ENCODE data around the gene NCAPG. TPM values are rescaled to one million over a fixed set of nuclear protein-coding genes. Genes with fewer than 3 reads are reported as not detected.

NCAPG gene
- total and polyA plus RNA-seq, 7 donors: under 0.01 to 8.2 (median 0.66) TPM

DNA sequence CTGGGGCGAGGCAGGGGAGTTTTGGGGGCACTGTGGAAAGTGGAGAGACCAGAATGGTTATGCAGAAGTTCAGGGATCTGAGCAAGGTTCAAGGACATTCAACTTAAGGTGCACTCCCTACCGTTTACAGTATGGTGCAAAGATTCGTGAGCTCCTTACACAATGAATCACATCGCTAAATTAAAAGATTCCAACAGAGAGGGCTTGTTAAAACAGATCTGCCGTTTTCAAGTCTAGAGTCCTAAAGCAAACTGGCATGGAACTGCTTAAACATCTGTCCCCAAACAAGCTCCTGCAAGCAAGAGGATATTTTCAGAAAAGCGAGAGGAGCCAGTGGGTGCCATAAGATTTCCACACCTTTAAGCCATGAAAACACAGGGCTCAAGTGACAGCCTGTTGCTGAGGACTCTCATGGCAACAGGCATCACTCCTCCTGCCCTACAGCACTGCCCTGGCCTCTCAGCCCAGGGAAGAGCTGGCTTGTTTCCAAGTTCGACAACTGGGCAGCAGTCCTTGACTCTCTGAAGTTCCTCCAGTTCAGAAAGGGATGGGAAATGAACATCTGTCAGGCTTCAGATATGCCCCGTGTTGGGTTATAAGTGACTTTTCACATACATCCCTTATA lies 39.4 kb upstream of the NCAPG start:
- 60 to 77% methylated on average over 8 of the region's 8 CpGs for WGBS, 2 donors
- H3K4me3 ChIP-seq: no peak overlapping the region
- TF ChIP-seq, protein P1, sequence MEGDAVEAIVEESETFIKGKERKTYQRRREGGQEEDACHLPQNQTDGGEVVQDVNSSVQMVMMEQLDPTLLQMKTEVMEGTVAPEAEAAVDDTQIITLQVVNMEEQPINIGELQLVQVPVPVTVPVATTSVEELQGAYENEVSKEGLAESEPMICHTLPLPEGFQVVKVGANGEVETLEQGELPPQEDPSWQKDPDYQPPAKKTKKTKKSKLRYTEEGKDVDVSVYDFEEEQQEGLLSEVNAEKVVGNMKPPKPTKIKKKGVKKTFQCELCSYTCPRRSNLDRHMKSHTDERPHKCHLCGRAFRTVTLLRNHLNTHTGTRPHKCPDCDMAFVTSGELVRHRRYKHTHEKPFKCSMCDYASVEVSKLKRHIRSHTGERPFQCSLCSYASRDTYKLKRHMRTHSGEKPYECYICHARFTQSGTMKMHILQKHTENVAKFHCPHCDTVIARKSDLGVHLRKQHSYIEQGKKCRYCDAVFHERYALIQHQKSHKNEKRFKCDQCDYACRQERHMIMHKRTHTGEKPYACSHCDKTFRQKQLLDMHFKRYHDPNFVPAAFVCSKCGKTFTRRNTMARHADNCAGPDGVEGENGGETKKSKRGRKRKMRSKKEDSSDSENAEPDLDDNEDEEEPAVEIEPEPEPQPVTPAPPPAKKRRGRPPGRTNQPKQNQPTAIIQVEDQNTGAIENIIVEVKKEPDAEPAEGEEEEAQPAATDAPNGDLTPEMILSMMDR (IDR thresholded peaks at IDR 0.05): no peak
- no peak for TF ChIP-seq POLR2A (IDR thresholded peaks at IDR 0.05)
- DNase-seq: no peak
- intact Hi-C loops (cut with DNase I): no loop called here
- no peak overlapping the region for H3K27ac ChIP-seq
- no peaks in the 10 kb centered on the region for H3K36me3 ChIP-seq
- no peaks in the 10 kb centered on the region for H3K27me3 ChIP-seq
- no peaks in the 10 kb centered on the region for H3K4me1 ChIP-seq
- peaks cover 0 to 2% (median 0%) of the 10 kb centered on the region in 4 donors for H3K9me3 ChIP-seq

DNA sequence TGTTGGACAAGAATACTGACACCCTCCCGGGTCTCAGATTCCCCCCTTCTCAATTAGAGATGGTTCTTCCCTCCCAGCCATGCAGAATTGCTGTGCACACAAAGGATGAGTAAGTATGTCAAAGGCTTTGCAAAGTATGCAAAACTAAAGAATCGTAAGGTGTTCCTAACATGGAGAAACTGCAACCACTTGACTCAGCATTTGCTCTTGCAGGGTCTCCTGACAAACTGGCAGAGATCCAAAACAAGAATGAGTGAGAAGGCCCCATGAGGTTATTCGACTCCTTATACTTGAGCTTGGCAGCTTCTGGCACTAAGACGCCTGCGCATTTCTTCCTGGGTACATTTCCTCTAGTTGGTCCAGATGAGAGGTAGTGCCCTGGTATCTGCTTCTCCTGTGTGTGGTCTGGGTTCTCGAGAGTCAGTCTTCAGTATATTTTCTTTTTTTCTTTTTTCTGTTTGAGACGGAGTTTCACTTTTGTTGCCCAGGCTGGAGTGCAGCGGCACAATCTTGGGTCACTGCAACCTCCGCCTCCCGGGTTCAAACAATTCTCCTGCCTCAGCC lies 37.6 kb upstream of the NCAPG start:
- intact Hi-C loops (cut with DNase I): no loop called here
- no peak for DNase-seq
- no peak overlapping the region for H3K4me3 ChIP-seq
- no peaks in the 10 kb centered on the region for H3K9me3 ChIP-seq
- TF ChIP-seq POLR2A (IDR thresholded peaks at IDR 0.05): no peak
- no peak overlapping the region for H3K27ac ChIP-seq
- WGBS, 2 donors: 78 to 87% methylated on average over 10 of the region's 10 CpGs
- H3K36me3 ChIP-seq: no peaks in the 10 kb centered on the region
- peaks cover 0 to under 1% (median 0%) of the 10 kb centered on the region in 3 donors for H3K27me3 ChIP-seq
- H3K4me1 ChIP-seq: no peaks in the 10 kb centered on the region

DNA sequence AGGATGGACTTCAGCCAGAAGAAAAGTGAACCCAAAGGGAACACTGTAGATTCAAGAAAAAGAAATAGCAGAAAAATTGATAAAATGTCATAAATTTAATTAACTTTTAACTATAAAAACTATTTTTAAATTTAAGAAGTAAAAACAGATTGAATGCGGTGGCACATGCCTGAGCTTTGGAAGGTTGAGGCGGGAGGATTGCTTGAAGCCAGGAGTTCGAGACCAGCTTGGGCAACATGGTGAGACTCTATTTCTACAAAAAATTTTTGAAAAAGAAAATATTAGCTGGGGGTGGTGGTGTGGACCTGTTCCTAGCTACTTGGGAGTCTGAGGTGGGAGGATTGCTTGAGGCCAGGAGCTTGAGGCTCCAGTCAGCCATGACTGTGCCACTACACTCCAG lies 32.3 kb upstream of the NCAPG start:
- TF ChIP-seq, protein P1 (IDR thresholded peaks at IDR 0.05): no peak
- TF ChIP-seq POLR2AphosphoS5 (IDR thresholded peaks at IDR 0.05): no peak
- TF ChIP-seq POLR2A (IDR thresholded peaks at IDR 0.05): no peak
- no peak for TF ChIP-seq EP300 (IDR thresholded peaks at IDR 0.05)
- WGBS, 2 donors: 80 to 98% methylated on average over 3 of the region's 3 CpGs
- Histone ChIP-seq H3K27ac (no peak overlapping the region), H3K9me3 (no peaks in the 10 kb centered on the region), H3K27me3 (peaks cover 0 to 33% (median 14%) of the 10 kb centered on the region in 3 donors), H3K4me1 (peaks cover 0 to 22% (median 18%) of the 10 kb centered on the region in 4 donors), H3K4me3 (no peak overlapping the region), H3K36me3 (no peaks in the 10 kb centered on the region)
- no peak for DNase-seq
- intact Hi-C loops (cut with DNase I): no loop called here

DNA sequence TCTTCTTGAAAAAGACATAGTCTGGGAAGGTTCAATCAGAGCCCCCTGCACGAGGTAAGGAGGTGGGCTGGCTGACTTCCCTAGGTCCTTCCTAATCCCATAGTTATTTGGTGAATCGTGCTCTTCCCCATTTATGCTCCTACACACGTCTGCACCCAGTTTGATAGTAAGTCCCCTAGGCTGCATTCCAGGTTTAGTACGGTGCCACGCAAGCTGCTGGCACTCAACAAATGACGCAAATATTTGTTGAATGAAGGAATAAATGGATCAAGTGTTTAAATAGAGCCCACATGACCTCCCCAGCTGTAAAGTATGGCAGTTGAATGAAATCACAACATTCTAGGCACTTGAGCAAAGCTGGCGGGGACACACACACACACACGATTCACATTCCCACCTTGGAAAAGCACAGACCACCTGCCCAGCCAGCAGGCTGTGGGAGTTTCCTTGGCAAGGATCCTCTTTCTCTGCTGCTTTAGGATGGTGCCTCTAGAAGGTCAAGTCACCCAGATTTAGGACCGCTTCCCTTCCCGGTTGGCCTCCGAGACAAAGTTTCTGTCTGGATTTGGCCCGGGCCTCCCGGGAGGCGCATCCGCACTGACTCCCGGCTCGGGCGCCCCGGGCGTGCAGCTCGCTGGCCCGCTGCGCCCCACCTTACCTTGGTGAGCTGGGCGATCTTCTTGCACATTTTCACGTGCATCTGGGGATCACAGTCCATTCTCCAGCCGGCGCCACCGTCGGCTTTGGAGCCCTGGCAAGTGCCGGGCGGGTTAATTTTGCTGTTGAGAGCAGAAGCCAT lies 30.1 kb upstream of the NCAPG start:
- WGBS, 2 donors: 4 to 14% methylated on average over 31 of the region's 31 CpGs
- H3K27me3 ChIP-seq: peaks cover 0 to 33% (median 14%) of the 10 kb centered on the region in 3 donors
- H3K4me1 ChIP-seq: peaks cover 0 to 22% (median 18%) of the 10 kb centered on the region in 4 donors
- no peak for TF ChIP-seq EP300 (IDR thresholded peaks at IDR 0.05)
- TF ChIP-seq, protein P1 (IDR thresholded peaks at IDR 0.05): no peak
- TF ChIP-seq POLR2A (IDR thresholded peaks at IDR 0.05): no peak
- TF ChIP-seq POLR2AphosphoS5 (IDR thresholded peaks at IDR 0.05): no peak
- no peaks in the 10 kb centered on the region for H3K9me3 ChIP-seq
- no peak for DNase-seq
- no peak overlapping the region for H3K27ac ChIP-seq
- intact Hi-C loops (cut with DNase I): no loop called here
- H3K4me3 ChIP-seq: peak overlapping the region; percentile 16 to 52 (median 44)
- H3K36me3 ChIP-seq: no peaks in the 10 kb centered on the region

Measured in sigmoid colon (tissue), 7 donors.